NCI-H187 treated with DMSO at 0.1 percent for 48 hours (cell line): ENCODE results near the gene SOBP.

ENCODE experiments used
- DNase-seq: peaks from one replicate; lab custom pipeline; 2025; lab: John Stamatoyannopoulos, UW

SOBP gene

GRCh38 chr6:107585815-107586435 lies 96.0 kb downstream of the SOBP start:
- peak; percentile 66 for DNase-seq

GRCh38 chr6:107587451-107587850 lies 97.5 kb downstream of the SOBP start:
- no peak for DNase-seq

- DNase-seq = no peak
Measured at GRCh38 chr6:107589199-107589598, 99.3 kb downstream of the SOBP start.

GRCh38 chr6:107589934-107590333 lies 100.0 kb downstream of the SOBP start:
- DNase-seq = no peak

- no peak for DNase-seq
Measured at GRCh38 chr6:107590378-107590777, 100.5 kb downstream of the SOBP start.

- DNase-seq = no peak
Measured at GRCh38 chr6:107591346-107591745, 101.4 kb downstream of the SOBP start.

- no peak for DNase-seq
Measured at GRCh38 chr6:107592806-107593205, 102.9 kb downstream of the SOBP start.

- DNase-seq = no peak
Measured at GRCh38 chr6:107594736-107595135, 104.8 kb downstream of the SOBP start.

- no peak for DNase-seq
Measured at GRCh38 chr6:107598091-107598490, 108.2 kb downstream of the SOBP start.

GRCh38 chr6:107599043-107599442 lies 109.1 kb downstream of the SOBP start:
- DNase-seq = no peak

GRCh38 chr6:107600121-107600520 lies 110.2 kb downstream of the SOBP start:
- DNase-seq = no peak

- DNase-seq = no peak
Measured at GRCh38 chr6:107600936-107601335, 111.0 kb downstream of the SOBP start.

- DNase-seq = no peak
Measured at GRCh38 chr6:107601406-107601805, 111.5 kb downstream of the SOBP start.

GRCh38 chr6:107602321-107603005 lies 112.5 kb downstream of the SOBP start:
- no peak for DNase-seq

GRCh38 chr6:107603006-107603370 lies 113.1 kb downstream of the SOBP start:
- no peak for DNase-seq

GRCh38 chr6:107604549-107604948 lies 114.6 kb downstream of the SOBP start:
- DNase-seq = no peak

GRCh38 chr6:107606407-107606806 lies 116.5 kb downstream of the SOBP start:
- no peak for DNase-seq

- DNase-seq = no peak
Measured at GRCh38 chr6:107607116-107607515, 117.2 kb downstream of the SOBP start.

GRCh38 chr6:107611094-107611810 lies 121.3 kb downstream of the SOBP start:
- DNase-seq = no peak

- DNase-seq = no peak
Measured at GRCh38 chr6:107612762-107613415, 123.0 kb downstream of the SOBP start.

- no peak for DNase-seq
Measured at GRCh38 chr6:107613651-107614379, 123.9 kb downstream of the SOBP start.

- DNase-seq = no peak
Measured at GRCh38 chr6:107614828-107615227, 124.9 kb downstream of the SOBP start.
